HG03432 (cell line): Measurements from ENCODE around the gene ARHGAP19.
A peak's percentile ranks its signal among the peaks of the same experiment; 100 is the strongest.
"Not testable (repeated sequence)": the region's sequence is repeated elsewhere in the genome, so short reads cannot be mapped to it uniquely, and the experiment has no call there.

ENCODE experiments used
- ATAC-seq: cut with Tn5 transposase; IDR thresholded peaks from one replicate; pipeline ENCODE4 v1.9.1; 2021; ENCODE audit warnings: mild to moderate bottlenecking, moderate library complexity; ENCODE audit not compliant: unreplicated experiment

The ARHGAP19 gene

DNA sequence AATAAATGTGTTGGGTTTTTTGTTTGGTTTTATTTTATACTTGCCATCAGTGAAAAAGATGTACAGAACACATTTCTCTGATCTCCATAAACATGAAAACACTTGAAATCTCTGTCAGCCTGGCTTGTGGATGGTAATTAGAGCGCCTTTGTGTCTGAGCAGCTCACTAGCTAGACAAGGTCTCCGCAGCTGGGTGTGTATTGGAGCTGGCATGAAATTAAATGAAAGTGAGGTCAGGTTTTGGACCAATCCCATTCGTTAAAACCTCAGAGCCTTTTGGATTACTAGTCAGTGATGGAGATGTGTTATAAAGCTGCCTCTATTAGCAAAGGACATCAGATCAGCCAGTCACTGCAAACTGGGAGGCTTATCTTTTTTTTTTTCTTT lies 29.4 kb upstream of the ARHGAP19 start:
- no peak for ATAC-seq

DNA sequence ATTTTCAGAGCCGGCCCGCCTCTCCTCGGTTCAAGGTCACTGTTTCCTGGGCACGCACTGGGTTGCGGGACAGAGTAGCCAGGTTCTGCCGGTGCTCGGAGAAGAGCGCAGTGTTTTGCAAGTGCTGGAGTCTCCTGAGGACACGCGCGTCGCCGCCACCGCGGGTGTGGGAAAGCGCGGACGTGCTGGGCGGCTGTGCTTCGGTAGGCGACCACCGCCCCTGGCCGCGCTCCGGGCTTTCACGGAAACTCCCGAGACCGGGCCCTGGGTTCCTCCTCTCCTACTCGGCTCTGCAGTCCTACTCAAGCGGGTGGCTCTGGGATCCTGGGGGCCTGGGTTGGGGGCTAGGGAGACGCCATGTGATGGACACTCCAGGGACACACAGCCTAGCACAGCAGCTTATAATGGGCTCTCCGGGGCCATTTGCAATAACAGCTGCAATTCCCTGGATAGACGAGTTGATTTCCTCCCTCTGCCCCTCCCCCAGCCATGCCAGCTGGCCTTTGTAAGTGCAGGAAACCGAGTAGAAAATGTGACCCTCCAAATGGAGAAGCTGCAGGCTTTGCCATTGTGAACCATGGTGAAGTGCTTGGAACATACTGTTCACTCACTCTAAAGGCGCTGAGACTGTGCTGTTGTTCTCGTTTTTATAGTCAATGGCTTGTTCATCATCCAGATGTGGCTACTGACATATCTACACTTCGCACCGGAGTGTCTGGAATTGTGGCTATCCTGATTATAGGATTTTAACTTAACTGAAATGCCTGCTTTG lies 28.8 kb upstream of the ARHGAP19 start:
- no peak for ATAC-seq

- ATAC-seq, result no peak
Observed at GRCh38 chr10:97320480-97321031, 28.1 kb upstream of the ARHGAP19 start.

DNA sequence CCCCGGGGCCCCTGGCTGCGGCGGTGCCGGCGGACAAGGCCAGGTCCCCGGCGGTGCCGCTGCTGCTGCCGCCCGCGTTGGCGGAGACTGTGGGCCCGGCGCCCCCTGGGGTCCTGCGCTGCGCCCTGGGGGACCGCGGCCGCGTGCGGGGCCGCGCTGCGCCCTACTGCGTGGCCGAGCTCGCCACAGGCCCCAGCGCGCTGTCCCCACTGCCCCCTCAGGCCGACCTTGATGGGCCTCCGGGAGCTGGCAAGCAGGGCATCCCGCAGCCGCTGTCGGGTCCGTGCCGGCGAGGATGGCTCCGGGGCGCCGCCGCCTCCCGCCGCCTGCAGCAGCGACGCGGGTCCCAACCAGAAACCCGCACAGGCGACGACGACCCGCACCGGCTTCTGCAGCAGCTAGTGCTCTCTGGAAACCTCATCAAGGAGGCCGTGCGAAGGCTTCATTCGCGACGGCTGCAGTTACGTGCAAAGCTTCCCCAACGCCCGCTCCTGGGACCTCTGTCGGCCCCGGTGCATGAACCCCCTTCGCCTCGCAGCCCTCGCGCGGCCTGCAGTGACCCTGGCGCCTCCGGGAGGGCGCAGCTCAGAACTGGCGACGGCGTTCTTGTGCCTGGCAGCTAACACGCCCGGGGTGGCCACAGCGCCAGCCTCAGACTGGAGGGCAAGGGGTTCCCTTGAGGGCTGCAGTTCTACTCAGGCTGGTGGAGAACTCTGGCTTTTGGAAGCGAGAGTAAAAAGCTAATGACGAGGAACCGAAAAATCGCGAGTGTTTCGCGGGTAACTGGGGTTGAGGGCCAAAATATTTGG lies 27.4 kb upstream of the ARHGAP19 start:
- peak; percentile 43 for ATAC-seq

- peak; percentile 78 for ATAC-seq
Observed at GRCh38 chr10:97318772-97319651, 26.6 kb upstream of the ARHGAP19 start, which contains the start of gene FRAT1. FRAT1 (plus strand) TSS chr10:97319271; CDS start chr10:97319454, 183 bp downstream.

DNA sequence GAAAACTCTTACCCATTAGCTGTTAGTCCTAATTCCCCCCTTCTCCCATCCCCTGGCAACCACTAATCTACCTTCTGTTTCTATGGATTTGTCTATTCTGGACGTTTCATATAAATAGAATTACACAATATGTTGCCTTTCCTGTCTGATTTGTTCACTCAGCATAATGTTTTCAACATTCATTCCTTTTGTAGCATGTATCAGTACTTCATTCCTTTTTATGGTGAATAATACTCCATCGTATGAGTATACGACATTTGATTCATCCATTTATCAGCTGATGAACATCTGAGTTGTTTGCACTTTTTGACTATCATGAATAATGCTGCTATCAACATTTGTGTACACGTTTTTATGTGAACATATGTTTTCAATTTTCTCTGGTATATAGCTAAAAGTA lies 22.2 kb upstream of the ARHGAP19 start:
- ATAC-seq, result no peak

DNA sequence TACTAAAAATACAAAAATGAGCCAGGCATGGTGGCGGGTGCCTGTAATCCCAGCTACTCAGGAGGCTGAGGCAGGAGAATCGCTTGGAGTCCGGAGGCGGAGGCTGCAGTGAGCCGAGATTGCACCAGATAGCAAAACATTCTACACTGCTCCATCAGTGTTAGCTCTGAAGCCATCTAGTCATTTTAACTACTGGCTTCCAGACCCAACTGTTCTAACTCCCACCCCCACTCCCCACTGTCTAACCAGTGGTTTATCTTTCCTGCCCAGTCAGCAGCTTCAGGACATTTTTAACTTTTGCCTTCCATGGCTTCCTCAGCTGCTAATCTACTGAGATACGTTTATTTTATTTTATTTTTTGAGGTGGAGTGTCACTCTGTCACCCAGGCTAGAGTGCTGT lies 20.5 kb upstream of the ARHGAP19 start:
- no peak for ATAC-seq

DNA sequence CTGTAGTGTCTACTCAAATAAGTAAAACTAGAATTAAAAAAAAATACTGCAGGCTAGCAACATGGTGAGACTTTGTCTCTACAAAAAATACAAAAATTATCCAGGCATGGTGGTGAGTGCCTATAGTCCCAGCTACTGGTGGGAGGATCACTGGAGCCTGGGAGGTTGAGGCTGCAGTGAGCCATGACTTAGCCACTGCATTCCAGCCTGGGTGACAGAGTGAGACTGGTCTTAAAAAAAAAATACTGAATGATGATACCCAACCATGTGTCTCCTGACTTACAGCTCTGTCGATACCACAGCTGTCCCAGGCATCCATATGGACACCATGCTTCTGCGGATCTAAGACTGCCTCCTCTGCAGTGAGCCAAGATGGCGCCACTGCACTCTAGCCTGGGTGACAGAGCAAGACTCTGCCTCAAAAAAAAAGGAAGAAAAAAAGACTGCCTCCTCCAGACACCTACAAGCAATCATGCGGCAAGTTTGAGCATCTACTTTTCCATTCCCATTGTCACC lies 18.7 kb upstream of the ARHGAP19 start:
- ATAC-seq, result no peak

DNA sequence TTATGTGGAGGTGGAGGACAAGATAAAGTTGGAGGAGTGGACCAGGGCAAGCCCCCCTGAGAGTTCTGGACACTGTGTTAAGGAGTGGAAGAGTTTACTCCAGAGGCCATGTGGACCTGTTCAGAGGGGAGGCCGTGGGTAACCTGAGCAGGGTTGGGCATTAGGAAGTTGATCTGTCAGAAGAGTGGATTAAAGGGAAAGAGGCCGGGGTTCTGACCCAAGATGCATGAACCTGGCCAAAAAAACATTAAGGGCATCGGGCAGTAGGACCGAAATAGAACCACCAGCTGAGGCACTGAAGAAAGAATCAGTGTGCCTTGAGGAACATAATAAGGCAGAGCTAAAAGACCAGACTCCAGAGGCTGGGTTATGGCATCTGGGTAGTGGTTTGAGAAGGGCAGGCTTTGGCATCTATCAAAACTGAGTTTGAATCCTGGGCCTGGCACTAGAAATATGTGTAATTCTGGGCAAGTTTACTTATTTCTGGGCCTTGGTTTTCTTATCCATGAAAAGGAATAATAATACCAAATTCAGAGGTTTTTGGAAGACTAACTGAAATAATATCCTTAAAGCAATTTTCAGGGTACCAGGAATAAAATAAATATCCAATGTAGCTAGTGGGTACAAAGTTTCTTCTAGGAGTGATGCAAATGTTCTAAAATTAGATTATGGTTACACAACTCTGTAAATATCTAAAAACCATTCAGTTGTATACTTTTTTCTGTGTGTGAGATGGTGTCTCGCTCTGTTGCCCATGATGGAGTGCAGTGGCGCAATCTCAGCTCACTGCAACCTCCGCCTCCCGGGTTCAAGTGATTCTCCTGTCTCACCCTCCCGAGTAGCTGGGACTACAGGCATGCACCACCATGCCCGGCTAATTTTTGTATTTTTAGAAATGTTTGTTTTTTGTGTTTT lies 15.7 kb upstream of the ARHGAP19 start:
- no peak for ATAC-seq

GRCh38 chr10:97307441-97307840 lies 15.0 kb upstream of the ARHGAP19 start:
- no peak for ATAC-seq

DNA sequence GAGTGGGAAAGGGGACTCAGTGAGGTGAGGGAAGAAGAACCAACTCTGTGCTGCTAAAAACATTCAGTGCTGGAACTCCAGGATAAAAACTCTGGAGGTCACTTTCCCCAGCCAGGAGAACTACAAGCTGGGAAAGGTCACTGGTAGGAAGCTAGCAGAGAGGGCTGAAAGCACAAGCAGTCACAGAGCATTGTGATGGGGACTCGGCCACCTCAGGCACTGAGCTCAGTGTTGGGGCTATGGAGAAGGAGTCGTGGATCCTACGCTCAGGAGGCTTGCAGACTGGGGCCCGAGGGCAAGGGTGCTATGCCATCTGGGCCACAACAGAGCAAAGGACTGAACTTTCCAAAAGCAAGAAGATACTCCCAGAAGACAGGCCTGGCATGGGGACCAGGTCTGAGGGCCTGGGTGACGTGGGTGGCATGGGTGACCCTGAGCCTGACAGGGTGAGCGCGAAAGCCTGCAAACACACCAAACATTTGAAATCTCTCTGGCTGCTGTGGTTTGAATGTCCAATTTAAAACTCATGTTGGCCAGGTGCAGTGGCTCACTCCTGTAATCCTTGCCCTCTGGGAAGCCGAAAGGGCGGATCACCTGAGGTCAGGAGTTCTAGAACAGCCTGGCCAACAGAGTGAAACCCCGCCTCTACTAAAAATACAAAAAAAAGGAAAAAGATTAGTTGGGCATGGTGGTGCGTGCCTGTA lies 9.8 kb upstream of the ARHGAP19 start:
- ATAC-seq, result no peak

DNA sequence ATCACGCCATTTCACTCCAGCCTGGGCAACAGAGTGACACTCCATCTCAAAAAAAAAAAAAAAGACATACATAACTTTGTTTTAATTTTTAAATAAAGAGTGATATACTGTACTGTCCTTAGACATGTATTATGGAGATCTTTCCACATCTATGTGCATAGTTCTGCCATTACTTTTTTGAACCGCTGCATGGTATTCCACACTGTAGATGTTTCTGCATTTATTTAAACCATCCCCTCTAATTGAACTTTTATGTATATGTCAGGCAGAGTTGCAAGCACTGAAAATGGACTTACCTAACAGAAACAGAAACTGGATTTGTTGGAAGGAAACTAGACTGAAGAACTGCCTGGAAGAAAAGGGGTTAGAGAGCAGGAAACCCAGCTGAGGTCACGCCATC lies 8.5 kb upstream of the ARHGAP19 start:
- ATAC-seq, result no peak

DNA sequence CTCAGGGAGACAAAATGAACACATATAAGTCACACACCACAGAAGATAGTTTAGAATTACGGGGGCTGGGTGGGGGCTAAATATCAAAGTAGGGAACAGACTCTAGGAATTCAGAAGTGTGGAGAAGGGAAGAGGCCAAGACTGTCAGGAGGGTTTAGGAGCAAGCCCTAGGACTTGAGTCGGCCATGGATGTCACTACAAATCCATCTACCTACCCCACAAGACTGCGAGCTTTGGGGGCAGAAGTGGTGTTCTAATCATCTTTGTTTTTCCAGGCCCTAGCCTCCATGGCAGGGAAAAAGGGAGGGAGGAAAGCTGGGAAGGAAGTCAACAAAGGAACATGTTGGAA lies 5.8 kb upstream of the ARHGAP19 start:
- ATAC-seq, result no peak

DNA sequence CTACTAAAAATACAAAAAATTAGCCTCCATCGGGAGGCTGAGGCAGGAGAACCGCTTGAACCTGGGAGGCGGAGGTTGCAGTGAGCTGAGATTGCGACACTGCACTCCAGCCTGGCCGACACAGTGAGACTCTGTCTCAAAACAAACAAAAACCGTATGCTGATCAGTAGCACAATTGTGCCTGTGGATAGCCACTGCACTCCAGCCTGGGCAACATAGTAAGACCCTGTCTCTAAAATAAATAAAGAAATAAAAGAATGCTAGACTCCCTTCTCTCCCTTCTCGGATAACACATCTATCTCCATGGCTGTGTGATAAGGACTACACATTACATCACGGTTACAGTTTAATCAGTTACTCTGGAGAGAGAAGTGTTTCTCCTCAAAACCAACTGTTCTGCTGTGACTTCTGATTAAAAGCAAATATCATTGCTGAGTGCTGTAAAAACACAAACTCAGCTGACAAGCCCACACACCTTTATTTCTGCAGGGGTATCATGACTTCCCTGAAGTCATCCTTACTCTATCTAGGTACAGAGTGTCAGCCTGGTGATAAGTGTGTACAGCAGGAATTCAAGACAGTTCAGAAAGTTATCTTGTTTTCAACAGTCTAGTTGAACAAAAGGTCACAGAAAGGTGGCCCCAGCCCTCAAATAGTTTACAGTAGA lies 5.3 kb upstream of the ARHGAP19 start:
- ATAC-seq, result no peak

DNA sequence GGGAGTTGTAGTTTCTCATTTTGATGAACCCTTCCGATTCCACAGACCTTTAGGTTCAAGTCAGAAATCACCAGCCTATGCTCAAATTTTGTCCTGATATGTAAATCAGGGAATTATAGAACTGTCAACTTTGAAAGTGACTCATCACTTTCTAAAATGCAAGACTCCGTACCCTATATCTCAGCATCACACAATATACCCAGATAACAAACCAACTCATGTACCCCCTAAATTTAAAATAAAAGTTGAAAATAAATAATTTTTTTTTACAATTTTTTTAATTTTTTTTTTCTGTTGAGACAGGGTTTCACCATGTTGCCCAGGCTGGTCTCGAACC lies 393 bp upstream of the ARHGAP19 start:
- ATAC-seq, result no peak

GRCh38 chr10:97291357-97292096 lies 910 bp downstream of the ARHGAP19 start:
- no peak for ATAC-seq

GRCh38 chr10:97290576-97291356 lies 1.7 kb downstream of the ARHGAP19 start:
- not testable (repeated sequence) for ATAC-seq
